Stimulated activated naive CD8-positive, alpha-beta T cell treated with anti-CD3 and anti-CD28 coated beads, Interleukin-15, amount 100 ng/mL, for 72 hours (primary cell): Measurements from ENCODE around the gene SNRPD3.
A peak's percentile ranks its signal among the peaks of the same experiment; 100 is the strongest.
"Not testable (repeated sequence)": the region's sequence is repeated elsewhere in the genome, so short reads cannot be mapped to it uniquely, and the experiment has no call there.

Source experiments
- ATAC-seq: fragments of 150-1000 bp; cut with Tn5 transposase; 2 replicates; pipeline ENCODE4 v1.10.0; 2021; ENCODE audit warnings: mild to moderate bottlenecking, moderate library complexity
- DNase-seq, 2 donors: peaks; one replicate each; pipeline ENCODE4 v3.0.0; 2021 to 2022
- H3K27ac Mint-ChIP-seq, 2 donors: one replicate each; pipeline ENCODE4 v1.8.0; 2022; ENCODE audit warnings: mild to moderate bottlenecking in 2 of 2, mixed read lengths in 2 of 2, moderate library complexity in 2 of 2
- H3K27me3 Mint-ChIP-seq: one replicate; pipeline ENCODE4 v1.8.0; 2022; ENCODE audit warnings: mixed read lengths
- H3K4me1 Mint-ChIP-seq: one replicate; pipeline ENCODE4 v1.8.0; 2022; ENCODE audit warnings: mild to moderate bottlenecking, mixed read lengths
- H3K4me3 Mint-ChIP-seq, 2 donors: one replicate each; pipeline ENCODE4 v1.8.0; 2022; ENCODE audit warnings: mild to moderate bottlenecking in 2 of 2, mixed read lengths in 2 of 2, moderate library complexity in 1 of 2
- H3K9me3 Mint-ChIP-seq, 2 donors: one replicate each; pipeline ENCODE4 v1.8.0; 2022; ENCODE audit warnings: mixed read lengths in 2 of 2

SNRPD3 gene

DNA sequence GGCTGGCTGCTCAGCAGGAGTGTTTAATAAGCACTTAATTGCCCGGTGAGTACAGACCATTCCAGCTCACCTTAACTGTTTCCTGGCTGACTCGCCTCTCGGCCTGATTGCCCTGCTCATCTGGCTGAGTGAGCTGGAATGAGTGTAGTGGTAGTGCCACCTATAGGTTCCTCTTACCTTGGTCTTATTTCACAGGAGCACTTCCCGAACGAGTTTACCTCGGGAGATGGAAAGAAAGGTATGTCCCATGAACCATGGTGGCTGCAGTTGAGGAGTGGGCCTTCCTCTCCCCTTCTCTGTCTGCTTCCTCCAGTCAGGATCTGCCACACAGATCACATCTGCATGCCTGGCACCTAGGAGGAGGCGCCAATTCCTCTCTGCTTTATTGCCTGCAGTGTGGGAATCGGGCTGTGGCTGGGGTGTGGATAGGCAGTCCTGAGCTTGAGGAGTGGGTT, 34.0 kb upstream of the SNRPD3 start:
- ATAC-seq (peak; percentile 77), DNase-seq (peak; percentile 28 to 45)
- Mint-ChIP-seq H3K27ac (peak overlapping the region in 1 of 2 donors; percentile 64), H3K4me1 (peaks cover 21% of the 10 kb centered on the region), H3K9me3 (no peaks in the 10 kb centered on the region), H3K4me3 (peak overlapping the region in 1 of 2 donors; percentile 54), H3K27me3 (no peaks in the 10 kb centered on the region)

DNA sequence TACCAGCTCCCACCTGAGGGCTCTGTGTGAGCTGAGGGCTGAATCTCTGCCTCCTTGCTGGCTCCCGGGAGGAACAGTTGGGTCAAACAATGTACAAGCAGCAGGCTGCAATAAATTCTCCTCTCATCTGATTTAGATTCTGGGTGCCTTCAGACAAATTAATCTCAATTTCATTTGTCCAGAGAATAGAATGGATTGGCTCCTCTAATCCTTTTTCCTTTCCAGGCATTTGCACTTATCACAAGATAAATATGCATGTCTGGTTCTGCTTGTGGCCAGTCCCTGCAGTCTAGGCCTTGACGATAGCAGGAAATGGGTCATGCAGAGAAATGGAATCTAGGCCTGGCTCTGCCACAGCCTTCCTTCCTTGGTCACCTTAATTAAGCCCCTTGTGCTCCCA, 31.9 kb upstream of the SNRPD3 start:
- Mint-ChIP-seq H3K27ac (no peak overlapping the region), H3K27me3 (no peaks in the 10 kb centered on the region), H3K9me3 (no peaks in the 10 kb centered on the region), H3K4me3 (no peak overlapping the region), H3K4me1 (peaks cover 21% of the 10 kb centered on the region)
- ATAC-seq (no peak), DNase-seq (no peak)

DNA sequence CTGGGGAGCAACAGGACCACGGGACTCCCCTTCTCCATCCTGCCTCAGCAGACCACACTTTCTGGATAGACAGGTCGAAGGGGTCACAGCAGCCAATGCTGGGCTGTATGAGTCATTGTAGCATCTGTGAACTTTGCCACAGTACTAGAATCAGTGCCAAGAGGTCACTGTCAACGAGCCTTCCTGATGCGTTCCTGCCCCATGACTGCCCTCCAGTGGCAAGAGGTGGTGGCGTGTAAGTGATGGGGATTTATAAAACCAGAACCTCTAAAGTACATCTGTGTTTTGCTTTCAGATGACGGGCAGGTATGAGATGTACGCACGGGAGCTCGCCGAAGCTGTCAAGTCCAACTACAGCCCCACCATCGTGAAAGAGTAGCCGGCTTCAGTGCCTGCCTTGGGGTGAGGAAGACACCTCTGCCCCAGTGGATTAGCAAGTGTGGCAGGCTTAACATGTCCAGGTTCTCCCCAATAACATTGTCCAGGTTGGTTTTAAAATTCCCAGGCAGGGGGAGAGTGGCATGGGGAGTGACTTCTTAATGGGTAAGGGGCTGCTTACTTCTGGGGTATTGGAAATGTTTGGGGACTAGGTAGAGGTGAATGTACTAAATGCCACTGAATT, 30.3 kb upstream of the SNRPD3 start:
- H3K27me3 Mint-ChIP-seq, result no peaks in the 10 kb centered on the region
- no peak overlapping the region for H3K27ac Mint-ChIP-seq
- no peaks in the 10 kb centered on the region for H3K9me3 Mint-ChIP-seq
- DNase-seq (peak; percentile 80 to 84), ATAC-seq (peak; percentile 95)
- H3K4me3 Mint-ChIP-seq, result no peak overlapping the region
- H3K4me1 Mint-ChIP-seq, result peaks cover 21% of the 10 kb centered on the region

DNA sequence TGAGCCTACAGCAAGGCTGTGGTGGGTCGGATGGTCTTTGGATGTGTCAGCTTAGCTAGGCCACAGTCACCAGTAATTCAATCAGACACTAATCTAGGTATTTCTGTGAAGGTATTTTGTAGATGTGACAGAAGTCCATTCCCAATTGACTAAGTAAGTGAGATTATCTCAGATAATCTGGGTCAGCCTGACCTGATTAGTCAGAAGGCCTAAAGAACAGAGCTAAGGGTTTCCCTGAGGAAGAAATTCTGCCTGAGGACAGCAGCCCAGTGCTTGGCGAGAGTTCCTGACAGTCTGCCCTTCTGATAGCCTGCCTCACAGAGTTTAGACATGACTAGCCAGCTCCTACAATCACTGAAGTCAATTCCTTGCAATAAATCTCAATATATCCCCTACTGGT, 29.6 kb upstream of the SNRPD3 start:
- H3K27me3 Mint-ChIP-seq, result no peaks in the 10 kb centered on the region
- no peak overlapping the region for H3K27ac Mint-ChIP-seq
- no peaks in the 10 kb centered on the region for H3K9me3 Mint-ChIP-seq
- ATAC-seq (no peak), DNase-seq (no peak)
- peaks cover 21% of the 10 kb centered on the region for H3K4me1 Mint-ChIP-seq
- no peak overlapping the region for H3K4me3 Mint-ChIP-seq

DNA sequence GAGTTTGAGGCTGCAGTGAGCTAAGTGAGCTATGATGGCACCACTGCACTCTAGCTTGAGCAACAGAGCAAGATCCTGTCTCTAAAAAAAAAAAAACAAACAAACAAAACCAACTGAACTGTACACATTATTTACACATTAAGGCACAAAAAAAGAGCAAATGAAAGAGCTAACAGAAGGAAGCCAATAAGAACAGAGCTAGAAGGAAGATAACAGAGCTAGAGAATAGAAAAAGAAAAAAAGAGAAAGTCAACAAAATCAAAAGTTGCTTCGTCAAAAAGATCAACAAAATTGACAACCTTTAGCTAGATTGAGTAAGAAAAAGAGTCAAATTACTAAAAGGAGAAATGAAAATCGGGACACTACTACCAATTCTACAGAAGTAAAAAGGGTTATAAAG, 25.9 kb upstream of the SNRPD3 start:
- no peaks in the 10 kb centered on the region for H3K27me3 Mint-ChIP-seq
- no peak overlapping the region for H3K4me3 Mint-ChIP-seq
- H3K9me3 Mint-ChIP-seq, result no peaks in the 10 kb centered on the region
- H3K4me1 Mint-ChIP-seq, result peaks cover 9% of the 10 kb centered on the region
- H3K27ac Mint-ChIP-seq, result peak overlapping the region in 1 of 2 donors; percentile 37
- ATAC-seq, result no peak
- DNase-seq, result no peak

DNA sequence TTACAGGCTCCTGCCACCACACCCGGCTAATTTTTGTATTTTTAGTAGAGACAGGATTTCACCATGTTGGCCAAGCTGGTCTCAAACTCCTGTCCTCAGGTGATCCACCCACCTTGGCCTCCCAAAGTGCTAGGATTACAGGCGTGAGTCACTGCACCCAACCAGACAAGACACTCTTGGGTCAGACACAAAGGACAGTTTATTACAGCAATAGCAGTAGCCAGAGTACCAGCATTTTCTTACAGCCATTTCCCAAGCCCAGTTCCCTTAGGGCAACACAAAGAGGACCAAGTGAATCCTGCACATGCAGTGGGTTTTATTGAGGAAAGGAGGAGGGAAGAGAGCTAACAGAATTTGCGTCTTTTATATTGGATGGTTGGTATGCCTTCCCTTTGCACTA, 24.8 kb upstream of the SNRPD3 start:
- not testable (repeated sequence) for ATAC-seq, H3K9me3 Mint-ChIP-seq

DNA sequence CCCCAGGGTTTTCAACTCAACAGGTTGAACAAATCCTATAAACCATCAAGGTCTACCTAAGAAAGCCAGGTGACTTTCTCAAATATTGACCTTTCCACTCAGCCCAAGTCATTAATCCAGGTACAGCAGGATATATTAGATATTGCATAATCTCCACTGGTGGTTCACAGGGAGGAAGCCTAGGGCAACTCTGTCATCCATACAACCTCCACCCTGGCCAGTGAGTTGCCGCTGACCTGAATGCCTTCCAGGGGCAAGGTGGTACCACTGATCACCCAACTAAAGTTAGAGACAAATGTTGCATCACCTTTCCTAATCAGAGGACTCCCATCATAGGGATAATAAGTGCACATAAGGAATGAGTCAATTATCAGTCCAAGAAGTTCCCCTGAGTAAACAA, 23.7 kb upstream of the SNRPD3 start:
- Mint-ChIP-seq H3K27me3 (no peaks in the 10 kb centered on the region), H3K27ac (peak overlapping the region in 1 of 2 donors; percentile 27), H3K4me3 (no peak overlapping the region), H3K4me1 (no peaks in the 10 kb centered on the region), H3K9me3 (no peaks in the 10 kb centered on the region)
- DNase-seq (no peak), ATAC-seq (no peak)

More for the DNA sequence above, 24.8 kb upstream of the SNRPD3 start:
- not testable (repeated sequence) for DNase-seq, H3K4me1 Mint-ChIP-seq, H3K4me3 Mint-ChIP-seq, H3K27ac Mint-ChIP-seq, H3K27me3 Mint-ChIP-seq

DNA sequence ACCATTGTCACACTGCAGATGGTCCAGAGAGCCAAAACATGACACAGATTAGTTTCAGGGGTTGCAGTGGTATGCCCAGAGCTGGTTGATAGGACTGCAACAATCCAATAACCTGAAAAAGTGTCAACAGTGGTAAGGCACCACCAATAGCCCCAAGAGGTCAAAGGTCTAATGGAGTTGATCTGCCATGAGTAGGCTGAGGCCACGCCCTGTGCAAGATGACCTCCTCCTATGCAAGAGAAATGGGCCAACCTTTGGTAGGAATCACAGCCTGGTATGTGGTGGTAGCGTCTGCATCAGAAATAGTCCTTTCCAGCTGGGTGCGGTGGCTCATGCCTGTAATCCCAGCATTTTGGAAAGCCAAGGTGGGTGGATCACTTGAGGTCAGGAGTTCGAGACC, 20.5 kb upstream of the SNRPD3 start:
- H3K27ac Mint-ChIP-seq, result no peak overlapping the region
- DNase-seq (no peak), ATAC-seq (no peak)
- no peaks in the 10 kb centered on the region for H3K27me3 Mint-ChIP-seq
- H3K9me3 Mint-ChIP-seq, result no peaks in the 10 kb centered on the region
- no peaks in the 10 kb centered on the region for H3K4me1 Mint-ChIP-seq
- no peak overlapping the region for H3K4me3 Mint-ChIP-seq

DNA sequence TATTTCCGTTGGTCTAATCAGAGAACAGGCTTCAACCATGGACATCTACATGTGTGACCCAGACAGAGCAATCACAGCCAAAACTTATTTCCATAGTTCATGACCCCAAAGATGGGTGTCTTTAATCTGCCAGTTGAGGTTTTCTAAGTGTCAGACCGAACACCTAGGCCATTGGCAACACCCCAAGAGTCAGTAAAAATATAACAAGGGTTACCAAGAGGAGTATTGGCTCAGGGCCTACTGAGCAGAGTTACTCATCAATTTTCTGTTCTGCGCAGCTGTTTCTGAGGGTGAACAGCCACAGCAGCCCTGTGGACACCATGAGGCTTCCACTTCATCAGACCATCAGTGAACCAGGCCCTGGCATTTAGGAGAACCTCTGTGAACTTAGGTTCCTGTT, 19.7 kb upstream of the SNRPD3 start:
- no peak overlapping the region for H3K27ac Mint-ChIP-seq
- DNase-seq (no peak), ATAC-seq (no peak)
- no peaks in the 10 kb centered on the region for H3K27me3 Mint-ChIP-seq
- H3K4me3 Mint-ChIP-seq, result no peak overlapping the region
- no peaks in the 10 kb centered on the region for H3K9me3 Mint-ChIP-seq
- no peaks in the 10 kb centered on the region for H3K4me1 Mint-ChIP-seq

DNA sequence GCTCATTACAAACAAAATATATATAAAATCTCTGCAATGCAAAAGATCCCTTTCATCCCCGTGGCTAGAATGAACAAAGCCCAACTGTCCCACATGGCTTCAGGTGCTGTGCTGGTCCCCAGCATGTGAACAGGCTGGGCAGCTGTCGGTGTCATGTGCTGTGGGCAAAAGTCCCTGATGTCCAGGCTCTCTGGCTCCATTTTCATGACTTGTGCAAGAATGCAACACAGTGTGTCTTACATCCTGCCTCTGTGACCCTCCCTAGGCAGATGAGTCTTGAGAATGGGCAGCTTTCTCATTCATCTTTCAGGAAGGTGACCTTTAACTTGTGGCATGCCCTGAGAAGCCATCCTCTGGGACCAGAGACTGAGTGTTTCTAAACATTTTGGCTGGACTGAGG, 15.3 kb upstream of the SNRPD3 start:
- Mint-ChIP-seq H3K4me3 (no peak overlapping the region), H3K27me3 (no peaks in the 10 kb centered on the region), H3K4me1 (no peaks in the 10 kb centered on the region), H3K27ac (no peak overlapping the region), H3K9me3 (no peaks in the 10 kb centered on the region)
- ATAC-seq (no peak), DNase-seq (no peak)

DNA sequence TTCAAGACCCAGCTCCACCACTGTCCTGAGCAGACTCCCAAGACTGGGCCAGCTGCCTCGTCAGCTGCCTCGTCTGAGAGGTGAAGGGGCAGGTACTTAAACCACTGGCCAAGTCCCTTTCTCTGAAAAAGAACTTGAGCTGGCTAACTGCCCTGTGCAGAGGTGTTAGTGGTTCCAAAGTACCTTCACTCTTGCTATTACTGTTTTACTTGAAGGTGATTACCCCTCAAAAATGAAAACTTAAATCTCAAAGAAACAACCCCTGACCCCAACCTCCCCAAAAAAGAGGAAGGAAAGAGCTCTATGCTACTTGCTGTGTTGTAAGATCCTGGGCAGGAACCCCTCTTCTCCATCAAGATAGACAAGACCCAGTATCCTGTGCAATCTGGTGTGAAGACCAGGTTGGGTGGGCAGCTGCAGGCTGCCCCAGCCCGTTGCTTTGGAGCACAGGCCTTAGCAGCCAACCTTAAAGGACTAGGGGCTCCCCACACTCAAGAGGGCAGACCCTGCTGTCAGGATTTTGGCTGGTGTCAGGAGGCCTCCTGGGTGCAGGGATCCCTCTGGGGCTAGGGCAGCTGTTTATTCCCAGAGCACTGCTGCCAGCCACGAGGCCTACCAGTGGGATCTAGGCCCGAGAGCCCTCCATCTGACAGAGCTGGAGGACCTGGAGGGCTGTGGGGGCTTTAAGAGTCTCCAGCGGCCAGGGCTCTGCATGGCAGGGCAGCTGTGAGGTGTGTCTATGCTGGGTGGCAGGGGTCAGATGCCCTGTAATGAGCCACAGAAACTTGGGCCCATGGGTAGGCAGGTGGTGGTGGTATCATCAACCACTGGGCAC, 13.9 kb upstream of the SNRPD3 start:
- no peaks in the 10 kb centered on the region for H3K27me3 Mint-ChIP-seq
- DNase-seq, result no peak
- no peaks in the 10 kb centered on the region for H3K9me3 Mint-ChIP-seq
- no peaks in the 10 kb centered on the region for H3K4me1 Mint-ChIP-seq
- H3K27ac Mint-ChIP-seq, result peak overlapping the region in 1 of 2 donors; percentile 42
- no peak overlapping the region for H3K4me3 Mint-ChIP-seq
- no peak for ATAC-seq

DNA sequence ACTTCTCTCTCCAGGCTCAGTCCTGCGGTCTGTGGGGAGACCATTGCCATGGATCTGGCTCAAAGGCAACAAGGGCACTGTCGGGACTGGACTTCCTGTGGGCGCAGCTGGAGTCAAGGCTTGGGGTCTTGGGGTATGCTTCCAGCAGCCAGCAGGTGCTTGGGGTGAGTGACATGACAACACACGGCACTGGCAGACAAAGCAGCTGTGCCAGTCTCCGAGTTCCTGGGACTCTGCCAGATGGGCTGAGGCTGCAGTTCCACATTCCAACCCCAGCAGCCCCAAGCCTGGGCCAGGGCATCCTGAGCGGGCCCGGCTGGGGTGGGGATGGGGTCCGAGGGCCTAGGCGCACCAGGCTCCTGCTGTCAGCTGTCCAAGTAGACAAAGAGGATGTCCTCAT, 13.2 kb upstream of the SNRPD3 start:
- no peak for DNase-seq
- Mint-ChIP-seq H3K27me3 (no peaks in the 10 kb centered on the region), H3K4me1 (peaks cover 3% of the 10 kb centered on the region), H3K4me3 (no peak overlapping the region), H3K27ac (peak overlapping the region in 1 of 2 donors; percentile 74), H3K9me3 (no peaks in the 10 kb centered on the region)
- no peak for ATAC-seq

DNA sequence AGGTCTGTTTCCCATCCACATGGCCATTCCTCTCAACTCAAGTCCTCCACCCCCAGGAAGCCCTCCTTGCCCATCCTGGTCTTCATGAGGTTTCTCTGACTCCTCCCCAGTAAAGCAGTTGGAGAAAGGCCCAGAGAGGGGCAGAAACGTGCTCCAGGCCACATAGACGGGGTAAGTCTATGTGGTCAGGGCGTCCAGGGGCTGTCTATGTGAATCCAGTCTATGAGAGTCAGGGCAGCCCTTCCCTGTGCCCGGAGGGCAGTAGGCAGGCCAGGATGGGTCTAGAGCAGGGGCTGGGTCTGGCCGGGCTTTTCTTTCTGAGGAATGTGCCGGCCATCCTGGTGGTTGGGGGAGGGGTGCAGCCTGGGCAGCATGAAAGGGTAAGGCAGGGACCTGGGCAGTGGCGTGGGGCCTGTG, 12.6 kb upstream of the SNRPD3 start:
- ATAC-seq (no peak), DNase-seq (no peak)
- H3K4me1 Mint-ChIP-seq, result peaks cover 6% of the 10 kb centered on the region
- peak overlapping the region in 1 of 2 donors; percentile 83 for H3K27ac Mint-ChIP-seq
- H3K9me3 Mint-ChIP-seq, result no peaks in the 10 kb centered on the region
- H3K4me3 Mint-ChIP-seq, result no peak overlapping the region
- H3K27me3 Mint-ChIP-seq, result no peaks in the 10 kb centered on the region

DNA sequence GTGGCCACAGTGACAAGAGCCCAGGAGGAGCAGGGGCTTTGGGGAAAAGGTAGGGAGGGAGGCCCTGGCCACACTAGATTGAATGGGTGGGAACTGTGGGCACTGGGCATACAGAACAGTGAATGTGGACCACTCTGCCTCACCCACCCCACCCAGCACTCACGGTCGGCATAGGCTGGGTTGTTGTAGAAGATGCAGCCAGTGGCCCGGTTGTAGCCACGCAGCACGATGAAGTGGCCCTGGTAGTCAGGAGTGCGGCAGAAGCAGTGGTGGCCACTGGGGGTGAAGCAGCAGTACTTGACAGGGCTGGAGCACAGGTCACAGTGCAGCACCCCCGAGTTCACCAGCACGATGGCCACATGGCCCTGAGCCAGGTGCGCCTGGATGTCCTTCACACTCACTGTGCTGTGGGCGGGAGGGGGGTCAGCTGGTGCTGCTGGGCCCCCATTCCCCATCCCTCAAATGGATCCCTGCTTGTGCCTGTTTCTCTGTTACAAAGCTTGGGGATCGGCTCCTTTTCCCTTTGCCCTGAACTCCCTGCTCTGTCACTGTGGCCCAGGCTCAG, 12.0 kb upstream of the SNRPD3 start:
- H3K4me1 Mint-ChIP-seq, result peaks cover 6% of the 10 kb centered on the region
- no peak overlapping the region for H3K4me3 Mint-ChIP-seq
- H3K9me3 Mint-ChIP-seq, result no peaks in the 10 kb centered on the region
- H3K27me3 Mint-ChIP-seq, result no peaks in the 10 kb centered on the region
- ATAC-seq (no peak), DNase-seq (no peak)
- H3K27ac Mint-ChIP-seq, result peak overlapping the region; percentile 19 to 83

DNA sequence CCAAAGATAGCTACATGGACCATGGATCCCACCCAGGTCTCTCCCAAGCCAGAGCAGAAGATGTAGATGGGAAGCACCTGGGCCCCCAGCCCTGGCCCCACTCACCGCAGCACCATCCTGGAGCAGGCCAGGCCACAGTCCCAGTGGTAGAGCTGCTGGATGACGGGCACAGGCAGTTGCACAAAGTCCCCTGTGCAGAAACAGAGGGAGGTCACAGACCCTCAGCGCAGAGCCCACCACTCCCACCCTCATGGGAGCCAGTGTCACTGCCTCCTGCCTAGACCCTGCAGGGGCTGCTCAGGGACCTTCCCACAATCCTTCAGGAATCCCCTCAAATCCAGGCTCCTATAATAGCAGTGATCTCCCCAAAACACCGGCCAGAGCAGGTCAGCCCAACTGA, 7.0 kb upstream of the SNRPD3 start:
- Mint-ChIP-seq H3K4me1 (peaks cover 30% of the 10 kb centered on the region), H3K9me3 (no peaks in the 10 kb centered on the region), H3K4me3 (no peak overlapping the region), H3K27ac (peak overlapping the region in 1 of 2 donors; percentile 54), H3K27me3 (no peaks in the 10 kb centered on the region)
- ATAC-seq (no peak), DNase-seq (no peak)
